Stimulated activated memory B cell treated with anti-CD40 and anti-IgM and Interleukin-4, amounts not matched to agents 10 μg/mL and 1 μg/mL and 100 μg/mL, for 72 hours (primary cell): ENCODE data around the gene PRUNE2.
A peak's percentile ranks its signal among the peaks of the same experiment; 100 is the strongest.

ENCODE experiments used
- ATAC-seq: fragments of 150-1000 bp; cut with Tn5 transposase; 2 replicates; pipeline ENCODE4 v1.10.0; 2021
- H3K27ac Mint-ChIP-seq: one replicate; pipeline ENCODE4 v1.8.0; 2022; ENCODE audit warnings: mild to moderate bottlenecking, mixed read lengths
- H3K27me3 Mint-ChIP-seq: one replicate; pipeline ENCODE4 v1.8.0; 2022; ENCODE audit warnings: mixed read lengths
- H3K36me3 Mint-ChIP-seq: one replicate; pipeline ENCODE4 v1.8.0; 2022; ENCODE audit warnings: mixed read lengths
- H3K4me1 Mint-ChIP-seq: one replicate; pipeline ENCODE4 v1.8.0; 2022; ENCODE audit warnings: mixed read lengths
- H3K4me3 Mint-ChIP-seq: one replicate; pipeline ENCODE4 v1.8.0; 2022; ENCODE audit warnings: mild to moderate bottlenecking, moderate library complexity, mixed read lengths
- H3K9me3 Mint-ChIP-seq: one replicate; pipeline ENCODE4 v1.8.0; 2022; ENCODE audit warnings: mixed read lengths

The PRUNE2 gene

DNA sequence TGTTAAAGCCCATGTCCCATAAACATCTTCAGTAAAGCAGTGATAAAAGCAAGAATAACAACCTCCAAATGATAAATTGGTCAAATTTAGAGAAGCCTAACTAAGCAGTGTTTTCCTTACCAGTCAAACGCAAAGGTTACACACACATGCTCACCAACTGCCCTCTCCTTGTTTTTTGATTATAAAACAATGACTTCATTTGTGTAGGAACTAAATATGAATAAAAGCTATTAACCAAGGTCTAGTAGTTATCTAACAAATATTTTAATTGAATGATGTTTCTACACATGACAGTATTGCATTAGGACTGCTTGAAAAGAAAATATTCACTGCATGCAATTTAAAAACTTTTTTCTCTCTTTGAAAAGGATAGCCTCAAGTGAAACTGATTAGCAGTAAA is 105.0 kb downstream of the PRUNE2 start:
- Mint-ChIP-seq H3K27me3 (no peaks in the 10 kb centered on the region), H3K9me3 (no peaks in the 10 kb centered on the region)

DNA sequence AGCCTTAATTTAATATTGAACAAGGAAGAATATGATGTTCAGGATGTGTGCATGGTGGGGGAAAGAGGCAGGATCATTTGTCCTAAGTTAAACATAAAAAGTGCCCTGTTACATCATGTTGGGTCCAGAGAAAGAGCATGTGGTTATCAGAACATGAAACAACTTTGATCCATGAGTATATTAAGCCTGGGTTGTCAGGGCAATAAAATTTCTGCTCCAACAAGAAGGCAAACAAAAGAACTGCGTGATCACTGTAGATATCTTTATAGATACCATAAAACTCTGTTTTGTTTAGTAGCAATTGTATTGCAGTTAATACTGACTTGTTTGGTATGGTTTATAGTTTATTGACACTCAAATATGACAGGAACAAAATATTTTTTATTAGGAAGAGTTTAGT is 106.4 kb downstream of the PRUNE2 start:
- peaks cover 6% of the 10 kb centered on the region for H3K4me1 Mint-ChIP-seq
- H3K36me3 Mint-ChIP-seq = no peaks in the 10 kb centered on the region
- no peaks in the 10 kb centered on the region for H3K27me3 Mint-ChIP-seq
- H3K9me3 Mint-ChIP-seq = no peaks in the 10 kb centered on the region
- H3K4me3 Mint-ChIP-seq = no peak overlapping the region
- ATAC-seq = no peak
- no peak overlapping the region for H3K27ac Mint-ChIP-seq

More for the DNA sequence above, 105.0 kb downstream of the PRUNE2 start:
- ATAC-seq = no peak
- H3K4me1 Mint-ChIP-seq = peaks cover 6% of the 10 kb centered on the region
- H3K27ac Mint-ChIP-seq = no peak overlapping the region
- H3K4me3 Mint-ChIP-seq = no peak overlapping the region
- H3K36me3 Mint-ChIP-seq = no peaks in the 10 kb centered on the region

DNA sequence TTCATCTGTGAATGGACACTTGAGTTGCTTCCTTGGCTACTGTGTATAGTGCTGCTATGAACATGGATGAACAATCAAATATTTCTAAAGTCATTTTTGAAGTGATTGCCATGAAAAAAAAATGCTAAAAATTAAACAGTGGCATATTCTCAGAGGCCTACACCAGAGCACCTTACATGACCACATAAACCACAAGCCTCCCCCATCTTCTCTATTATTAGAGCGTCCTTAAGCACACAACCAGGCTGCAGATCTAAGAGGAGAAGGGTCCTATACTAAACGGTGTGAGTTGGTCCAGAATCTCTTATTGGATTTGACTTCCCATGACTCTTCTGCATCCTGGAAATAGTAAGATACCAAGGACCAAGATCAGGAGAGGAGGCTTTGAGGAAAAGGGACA is 107.4 kb downstream of the PRUNE2 start:
- Mint-ChIP-seq H3K27me3 (no peaks in the 10 kb centered on the region), H3K36me3 (no peaks in the 10 kb centered on the region), H3K4me3 (no peak overlapping the region), H3K9me3 (no peaks in the 10 kb centered on the region), H3K4me1 (peaks cover 6% of the 10 kb centered on the region), H3K27ac (no peak overlapping the region)
- no peak for ATAC-seq

DNA sequence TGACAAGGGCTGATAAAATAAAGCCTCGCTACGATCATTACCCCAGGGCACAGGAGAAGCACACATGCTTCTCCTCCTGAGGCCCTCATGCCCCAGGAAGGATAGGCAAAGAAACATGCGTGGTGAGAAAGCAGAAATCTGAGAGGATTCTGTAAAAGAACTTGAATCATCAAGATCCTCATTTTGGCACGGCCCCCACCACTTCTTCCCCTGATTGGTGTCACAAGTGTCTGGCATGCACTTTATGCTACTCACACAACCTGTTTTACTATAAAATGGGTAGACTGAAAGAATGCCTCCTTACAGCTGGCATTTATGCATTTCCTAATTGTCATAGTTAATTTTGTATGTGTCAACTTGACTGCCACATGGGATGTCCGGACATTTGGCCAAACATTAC is 109.6 kb downstream of the PRUNE2 start:
- H3K27ac Mint-ChIP-seq = no peak overlapping the region
- H3K9me3 Mint-ChIP-seq = no peaks in the 10 kb centered on the region
- H3K27me3 Mint-ChIP-seq = no peaks in the 10 kb centered on the region
- no peak overlapping the region for H3K4me3 Mint-ChIP-seq
- H3K4me1 Mint-ChIP-seq = peaks cover 6% of the 10 kb centered on the region
- no peak for ATAC-seq
- H3K36me3 Mint-ChIP-seq = no peaks in the 10 kb centered on the region

DNA sequence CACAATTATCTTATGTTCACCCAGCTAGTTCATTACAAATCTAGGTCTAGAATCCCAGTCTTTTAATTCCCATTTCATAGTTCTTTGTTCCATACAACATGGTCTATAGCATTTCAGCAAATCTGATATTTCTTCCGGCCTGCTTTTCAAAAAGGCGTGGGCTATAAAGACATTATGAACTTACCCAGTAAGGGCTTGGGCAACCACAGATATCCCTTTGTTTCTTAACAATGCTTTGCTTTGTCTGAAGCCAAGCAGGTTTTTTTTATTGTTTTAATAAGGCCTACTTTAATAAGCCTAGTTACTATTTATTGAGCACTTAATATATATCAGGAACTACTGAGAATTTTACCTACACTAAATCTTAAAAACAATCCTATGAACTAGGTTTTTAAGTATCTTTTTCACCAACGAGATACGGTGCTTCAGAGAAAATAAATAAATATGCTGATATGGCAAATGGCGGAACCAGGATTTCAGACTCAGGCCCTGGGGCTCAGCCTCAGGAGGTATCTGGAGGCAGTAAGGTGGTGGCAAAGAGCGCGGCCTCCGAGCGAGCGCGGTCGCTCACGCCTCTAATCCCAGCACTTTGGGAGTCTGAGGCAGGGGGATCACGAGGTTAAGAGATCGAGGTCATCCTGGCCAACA is 112.0 kb downstream of the PRUNE2 start:
- no peak overlapping the region for H3K27ac Mint-ChIP-seq
- no peaks in the 10 kb centered on the region for H3K9me3 Mint-ChIP-seq
- no peak overlapping the region for H3K4me3 Mint-ChIP-seq
- no peaks in the 10 kb centered on the region for H3K27me3 Mint-ChIP-seq
- H3K36me3 Mint-ChIP-seq = no peaks in the 10 kb centered on the region
- ATAC-seq = no peak
- peaks cover 6% of the 10 kb centered on the region for H3K4me1 Mint-ChIP-seq

DNA sequence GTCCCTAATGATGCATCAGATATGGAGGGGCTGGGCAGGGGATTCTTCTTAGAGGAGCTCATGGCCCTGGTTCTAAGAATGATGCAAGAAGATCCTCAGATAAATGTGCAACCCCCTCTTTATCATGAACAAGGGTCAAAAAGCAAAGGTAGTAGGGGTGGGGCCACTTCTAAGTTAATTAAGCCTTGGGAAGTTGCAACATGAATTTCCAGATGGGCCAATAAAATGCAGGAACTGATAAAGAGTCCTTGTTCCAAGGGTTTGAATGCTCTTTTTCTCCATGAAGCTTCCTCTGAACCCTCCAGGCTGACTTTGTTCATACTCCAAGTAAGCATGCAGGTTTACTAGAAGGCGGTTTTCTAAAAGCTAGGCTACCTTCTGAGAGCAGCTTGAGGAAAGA is 116.1 kb downstream of the PRUNE2 start:
- no peaks in the 10 kb centered on the region for H3K4me1 Mint-ChIP-seq

DNA sequence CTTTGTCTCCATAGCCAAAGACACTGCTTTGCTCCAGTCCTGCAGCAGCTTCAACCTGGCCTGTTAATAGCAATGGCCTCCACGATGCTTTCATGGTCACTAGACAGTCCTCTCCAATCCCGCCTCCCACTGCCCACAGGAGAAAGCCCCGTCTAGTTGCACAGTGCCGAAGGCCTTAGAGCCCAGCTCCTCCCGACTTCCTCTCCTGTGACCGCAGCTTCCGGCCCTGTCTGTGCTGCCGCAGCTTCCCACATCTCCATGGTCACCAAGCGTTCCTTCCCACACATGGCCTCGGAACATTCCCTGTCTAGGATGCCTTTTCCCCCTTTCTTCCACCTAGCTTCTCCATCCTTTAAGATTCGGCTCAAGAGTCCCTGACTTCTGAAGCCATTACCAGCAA is 118.2 kb downstream of the PRUNE2 start:
- ATAC-seq = no peak
- H3K4me3 Mint-ChIP-seq = no peak overlapping the region
- H3K9me3 Mint-ChIP-seq = no peaks in the 10 kb centered on the region
- H3K27ac Mint-ChIP-seq = no peak overlapping the region
- peaks cover 17% of the 10 kb centered on the region for H3K27me3 Mint-ChIP-seq
- H3K4me1 Mint-ChIP-seq = no peaks in the 10 kb centered on the region
- no peaks in the 10 kb centered on the region for H3K36me3 Mint-ChIP-seq

More for the DNA sequence above, 116.1 kb downstream of the PRUNE2 start:
- Mint-ChIP-seq H3K27me3 (peaks cover 9% of the 10 kb centered on the region), H3K27ac (no peak overlapping the region), H3K4me3 (no peak overlapping the region), H3K36me3 (no peaks in the 10 kb centered on the region), H3K9me3 (no peaks in the 10 kb centered on the region)
- no peak for ATAC-seq

DNA sequence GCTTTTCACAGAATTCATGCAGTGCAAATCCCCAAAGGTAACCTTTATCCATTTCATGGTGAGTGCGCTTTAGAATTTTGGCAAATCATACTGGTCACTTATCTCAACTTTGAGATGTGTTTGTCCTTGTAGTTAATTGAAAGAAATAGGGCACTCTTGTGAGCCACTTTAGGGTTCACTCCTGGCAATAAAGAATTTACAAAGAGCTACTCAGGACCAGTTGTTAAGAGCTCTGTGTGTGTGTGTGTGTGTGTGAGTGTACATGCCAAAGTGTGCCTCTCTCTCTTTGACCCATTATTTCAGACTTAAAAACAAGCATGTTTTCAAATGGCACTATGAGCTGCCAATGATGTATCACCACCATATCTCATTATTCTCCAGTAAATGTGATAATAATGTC is 120.4 kb downstream of the PRUNE2 start:
- peaks cover 28% of the 10 kb centered on the region for H3K27me3 Mint-ChIP-seq
- H3K9me3 Mint-ChIP-seq = no peaks in the 10 kb centered on the region
- no peaks in the 10 kb centered on the region for H3K36me3 Mint-ChIP-seq
- H3K4me1 Mint-ChIP-seq = no peaks in the 10 kb centered on the region
- ATAC-seq = no peak
- no peak overlapping the region for H3K27ac Mint-ChIP-seq
- H3K4me3 Mint-ChIP-seq = no peak overlapping the region

DNA sequence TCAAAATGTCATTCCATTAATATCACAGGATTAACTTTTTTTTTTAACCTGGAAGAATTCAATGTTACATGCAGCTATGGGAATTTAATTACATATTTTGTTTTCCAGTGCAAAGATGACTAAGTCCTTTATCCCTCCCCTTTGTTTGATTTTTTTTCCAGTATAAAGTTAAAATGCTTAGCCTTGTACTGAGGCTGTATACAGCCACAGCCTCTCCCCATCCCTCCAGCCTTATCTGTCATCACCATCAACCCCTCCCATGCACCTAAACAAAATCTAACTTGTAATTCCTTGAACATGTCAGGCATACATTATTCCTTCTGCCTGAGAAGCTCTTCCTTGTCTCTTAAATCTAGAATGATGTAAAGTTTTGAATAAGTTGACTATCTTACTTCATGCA is 121.0 kb downstream of the PRUNE2 start:
- peaks cover 28% of the 10 kb centered on the region for H3K27me3 Mint-ChIP-seq
- no peak overlapping the region for H3K4me3 Mint-ChIP-seq
- H3K4me1 Mint-ChIP-seq = no peaks in the 10 kb centered on the region
- H3K9me3 Mint-ChIP-seq = no peaks in the 10 kb centered on the region
- no peak for ATAC-seq
- H3K27ac Mint-ChIP-seq = no peak overlapping the region
- no peaks in the 10 kb centered on the region for H3K36me3 Mint-ChIP-seq

DNA sequence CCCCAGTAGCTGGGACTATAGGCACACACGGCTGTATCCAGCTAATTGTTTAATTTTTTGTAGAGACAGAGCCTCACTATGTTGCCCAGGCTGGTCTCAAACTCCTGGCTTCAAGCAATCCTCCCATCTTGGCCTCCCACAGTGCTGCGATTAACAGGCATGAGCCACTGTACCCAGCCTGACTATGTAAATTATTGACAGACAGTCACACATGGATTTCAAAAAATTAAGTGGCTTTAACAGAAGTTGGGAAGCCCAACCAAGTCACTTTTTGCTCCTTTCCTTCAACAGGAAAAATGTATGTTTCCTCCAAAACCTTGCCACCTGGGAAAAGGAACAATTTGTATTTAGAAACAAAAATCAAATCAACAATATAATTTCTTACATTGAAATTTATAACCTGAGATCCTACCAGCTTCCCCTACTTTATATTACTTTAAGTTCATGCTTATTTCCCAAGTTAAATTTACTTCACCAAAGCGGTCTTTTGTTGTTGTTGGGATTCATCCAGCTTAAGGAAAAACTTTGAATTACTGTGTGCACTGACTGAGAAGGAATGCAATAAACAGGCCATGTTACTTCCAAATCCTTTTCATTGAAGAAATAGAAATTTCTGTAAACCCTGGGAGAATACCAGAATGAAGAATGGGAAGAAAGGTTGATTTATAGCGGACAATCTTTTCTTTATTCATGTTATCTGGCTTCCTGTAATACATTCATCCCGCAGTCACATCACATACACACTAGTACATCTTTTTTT is 133.0 kb downstream of the PRUNE2 start:
- H3K9me3 Mint-ChIP-seq = no peaks in the 10 kb centered on the region
- H3K27ac Mint-ChIP-seq = no peak overlapping the region
- peaks cover 6% of the 10 kb centered on the region for H3K4me1 Mint-ChIP-seq
- ATAC-seq = no peak
- peaks cover 4% of the 10 kb centered on the region for H3K27me3 Mint-ChIP-seq
- H3K4me3 Mint-ChIP-seq = no peak overlapping the region
- no peaks in the 10 kb centered on the region for H3K36me3 Mint-ChIP-seq

DNA sequence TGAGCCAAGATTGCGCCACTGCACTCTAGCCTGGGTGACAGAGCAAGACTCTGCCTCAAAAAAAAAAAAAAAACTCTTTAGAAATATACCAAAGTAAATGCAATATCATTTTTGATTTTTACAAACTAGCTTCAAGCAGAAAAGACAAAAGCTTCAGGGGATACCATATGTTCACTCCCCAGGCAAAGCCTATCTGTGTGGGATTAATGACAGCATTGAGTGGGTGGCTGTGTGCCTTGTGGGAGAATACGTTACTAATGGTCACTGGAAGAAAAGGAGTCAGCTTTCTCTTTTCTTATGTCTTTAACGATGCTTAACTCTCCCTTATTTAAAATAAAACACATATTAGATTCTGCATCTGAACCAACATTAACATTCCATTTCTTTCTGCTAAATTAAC is 139.8 kb downstream of the PRUNE2 start:
- H3K4me1 Mint-ChIP-seq = peaks cover 2% of the 10 kb centered on the region

DNA sequence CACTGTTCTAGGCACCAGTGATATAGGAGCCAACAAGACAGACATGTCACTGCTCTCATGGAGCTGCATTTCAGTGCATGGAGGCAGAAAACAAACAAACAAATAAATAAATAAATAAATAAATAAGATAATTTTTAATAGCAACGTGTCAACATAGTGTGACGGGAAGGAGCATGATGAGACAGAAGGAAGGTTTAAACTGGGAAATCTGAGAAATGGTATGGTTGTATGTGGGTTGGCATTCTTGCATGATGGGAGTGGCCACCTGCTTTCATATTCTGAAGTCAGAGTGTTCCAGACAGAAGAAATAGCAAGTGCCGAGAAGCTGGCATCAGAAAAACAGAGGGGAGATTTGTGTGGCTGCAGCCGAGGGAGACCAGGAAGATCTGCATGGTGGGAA is 141.8 kb downstream of the PRUNE2 start, which contains the start of gene PCA3:
TSS of gene PCA3 (plus strand) at position 301 of the 400 bp plus-strand sequence.
- Mint-ChIP-seq H3K4me3 (no peak within 1 kb of the TSS), H3K9me3 (no peaks in the 10 kb centered on the region), H3K4me1 (peaks cover 15% of the 10 kb centered on the region), H3K36me3 (no peaks in the 10 kb centered on the region), H3K27ac (no peak within 1 kb of the TSS), H3K27me3 (peaks cover 12% of the 10 kb centered on the region)
- no peak for ATAC-seq

More for the DNA sequence above, 139.8 kb downstream of the PRUNE2 start:
- Mint-ChIP-seq H3K36me3 (no peaks in the 10 kb centered on the region), H3K27ac (no peak overlapping the region), H3K27me3 (peaks cover 12% of the 10 kb centered on the region), H3K4me3 (no peak overlapping the region), H3K9me3 (no peaks in the 10 kb centered on the region)
- no peak for ATAC-seq

DNA sequence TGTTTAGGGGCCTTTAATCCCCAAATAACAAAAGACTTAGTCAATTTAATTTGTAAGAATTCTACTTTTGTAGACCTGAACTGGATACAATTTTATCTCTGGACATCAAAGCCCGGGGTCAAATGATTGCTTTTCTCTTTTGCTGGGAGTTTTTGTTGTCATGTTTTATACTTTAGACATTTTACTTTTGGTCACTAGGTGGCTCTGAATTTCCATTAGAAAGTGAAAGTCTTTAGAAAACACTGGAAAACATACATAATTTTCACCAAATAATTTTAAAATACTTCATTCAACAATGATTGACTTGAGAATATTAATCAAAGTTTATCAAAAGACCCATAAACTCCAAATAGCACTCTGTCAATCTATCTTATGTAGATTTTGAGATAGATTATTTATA is 144.5 kb downstream of the PRUNE2 start:
- H3K36me3 Mint-ChIP-seq = no peaks in the 10 kb centered on the region
- no peak overlapping the region for H3K4me3 Mint-ChIP-seq
- no peak overlapping the region for H3K27ac Mint-ChIP-seq
- H3K4me1 Mint-ChIP-seq = peaks cover 25% of the 10 kb centered on the region
- no peaks in the 10 kb centered on the region for H3K27me3 Mint-ChIP-seq
- ATAC-seq = no peak
- no peaks in the 10 kb centered on the region for H3K9me3 Mint-ChIP-seq

DNA sequence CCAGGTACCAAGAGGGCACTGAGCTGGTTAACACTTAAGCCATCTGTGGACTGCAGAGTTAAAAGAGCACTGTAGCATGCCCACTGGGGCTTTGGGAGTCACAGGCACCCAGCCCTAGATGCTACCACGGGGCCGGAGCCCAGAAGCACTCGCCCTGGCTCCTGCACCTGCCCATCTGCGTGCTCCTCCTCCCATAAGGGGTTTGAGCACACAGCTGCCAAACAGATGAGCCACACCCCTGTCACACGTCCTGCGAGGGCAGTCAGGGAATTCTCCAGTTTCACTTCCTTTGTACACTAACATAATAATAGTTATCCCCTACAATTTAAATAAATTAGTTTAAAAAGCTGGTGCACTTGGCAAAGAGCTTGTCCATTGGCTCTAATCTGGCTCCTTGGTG is 146.2 kb downstream of the PRUNE2 start:
- H3K27ac Mint-ChIP-seq = no peak overlapping the region
- peaks cover 41% of the 10 kb centered on the region for H3K4me1 Mint-ChIP-seq
- no peak overlapping the region for H3K4me3 Mint-ChIP-seq
- H3K27me3 Mint-ChIP-seq = no peaks in the 10 kb centered on the region
- peak; percentile 66 for ATAC-seq
- H3K36me3 Mint-ChIP-seq = no peaks in the 10 kb centered on the region
- H3K9me3 Mint-ChIP-seq = no peaks in the 10 kb centered on the region

DNA sequence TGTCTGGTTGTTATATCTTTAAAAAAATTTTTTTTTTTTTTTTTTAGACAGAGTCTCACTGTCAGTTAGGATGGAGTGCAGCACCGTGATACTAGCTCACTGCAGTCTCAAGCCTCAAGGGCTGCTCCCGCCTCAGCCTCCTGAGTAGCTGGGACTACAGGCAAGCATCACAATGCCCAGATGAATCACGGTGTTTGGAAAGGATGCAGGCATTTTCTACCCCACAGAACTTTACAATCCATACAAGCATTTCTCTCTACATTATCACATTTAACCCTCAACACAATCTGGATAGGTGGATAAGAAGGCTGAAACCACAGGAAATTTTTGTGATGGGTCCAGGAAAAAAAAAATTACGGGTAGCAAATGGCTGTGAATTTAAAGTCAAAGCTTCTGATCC is 147.4 kb downstream of the PRUNE2 start:
- H3K36me3 Mint-ChIP-seq = no peaks in the 10 kb centered on the region
- no peaks in the 10 kb centered on the region for H3K9me3 Mint-ChIP-seq
- no peak overlapping the region for H3K27ac Mint-ChIP-seq
- no peaks in the 10 kb centered on the region for H3K27me3 Mint-ChIP-seq
- peaks cover 41% of the 10 kb centered on the region for H3K4me1 Mint-ChIP-seq
- no peak overlapping the region for H3K4me3 Mint-ChIP-seq
- ATAC-seq = no peak
